AG08396 (cell line): ENCODE data around the gene ATG4B.

Source experiments
- DNase-seq: peaks from one replicate; pipeline ENCODE4 v3.0.0; 2012; ENCODE audit warnings: low spot score, mixed read lengths

ATG4B gene

GRCh38 chr2:241690202-241690717 lies 52.8 kb downstream of the ATG4B start:
- DNase-seq = no peak

DNA sequence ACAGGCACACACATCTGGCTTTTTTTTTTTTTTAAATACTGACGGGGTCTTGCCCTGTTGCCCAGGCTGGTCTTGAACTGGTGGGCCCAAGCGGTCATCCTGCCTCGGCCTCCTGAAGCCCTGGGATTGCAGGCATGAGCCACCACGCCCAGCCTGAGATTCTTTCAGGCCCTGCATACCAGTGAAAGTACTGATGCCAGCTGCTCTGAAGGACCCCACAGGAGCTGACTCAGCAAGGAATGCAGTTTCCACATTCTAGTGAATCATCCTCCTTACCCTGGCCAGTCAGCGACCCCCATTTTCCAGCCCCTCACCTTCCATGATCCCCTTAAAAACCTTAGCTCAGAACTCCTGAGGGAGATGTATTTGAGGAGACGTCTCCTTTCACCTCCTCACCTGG lies 55.0 kb downstream of the ATG4B start:
- peak; percentile 65 for DNase-seq

- no peak for DNase-seq
These were observed 58.2 kb downstream of the ATG4B start for GRCh38 chr2:241695651-241696050.

DNA sequence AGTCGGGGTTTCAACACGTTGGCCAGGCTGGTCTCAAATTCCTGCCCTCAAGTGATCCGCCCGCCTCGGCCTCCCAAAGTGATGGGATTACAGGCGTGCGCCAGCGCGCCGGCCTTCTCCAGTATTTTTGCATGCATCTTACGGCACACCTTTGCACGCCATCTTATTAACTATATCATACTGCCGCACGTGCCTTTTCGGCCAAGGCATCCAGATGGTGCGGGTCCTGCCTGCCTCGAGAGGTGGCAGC lies 63.6 kb downstream of the ATG4B start:
- DNase-seq = no peak

GRCh38 chr2:241701399-241702154 lies 64.1 kb downstream of the ATG4B start, which contains the start of gene ING5:
ING5 (plus strand) TSS chr2:241702039; CDS start chr2:241702066, 27 bp downstream.
- peak; percentile 96 for DNase-seq

- DNase-seq = peak; percentile 97
These were observed 64.9 kb downstream of the ATG4B start for GRCh38 chr2:241702155-241703031.

GRCh38 chr2:241703032-241703604 lies 65.6 kb downstream of the ATG4B start:
- DNase-seq = peak; percentile 51

DNA sequence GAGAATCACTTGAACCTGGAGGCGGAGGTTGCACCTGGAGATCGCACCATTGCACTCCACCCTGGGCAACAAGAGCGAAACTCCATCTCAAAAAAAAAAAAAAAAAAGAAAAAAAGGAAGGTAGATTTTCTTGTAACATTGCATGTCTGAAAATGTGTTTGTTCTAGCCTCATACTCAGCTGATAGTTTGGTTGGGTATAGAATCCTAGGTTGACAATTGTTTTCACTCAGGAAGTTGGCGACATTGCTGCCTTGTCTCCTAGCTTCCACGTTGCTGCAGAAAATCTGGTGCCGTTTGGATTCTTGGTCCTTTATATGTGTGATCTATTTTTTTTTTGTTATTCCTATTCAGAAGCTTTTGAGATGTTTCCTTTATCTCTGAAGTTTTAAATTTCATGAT lies 69.0 kb downstream of the ATG4B start:
- no peak for DNase-seq

DNA sequence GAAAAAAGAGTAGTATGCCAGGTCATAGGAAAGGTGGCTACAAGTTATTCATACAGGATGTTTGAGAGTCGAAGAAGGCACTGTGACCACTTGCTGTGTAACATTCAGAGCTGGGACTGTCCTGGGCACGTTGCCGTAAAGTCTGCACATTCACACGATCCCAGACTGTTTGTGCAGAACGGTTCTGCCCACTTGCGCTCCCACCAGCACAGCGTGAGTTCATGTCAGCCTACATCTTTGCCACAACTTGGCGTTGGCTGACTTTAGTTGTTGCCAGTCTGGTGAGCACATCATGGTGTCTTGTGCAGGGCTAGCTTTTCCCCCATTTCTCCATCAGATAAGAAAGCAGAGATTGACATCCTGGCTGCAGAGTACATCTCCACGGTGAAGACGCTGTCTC lies 71.4 kb downstream of the ATG4B start:
- no peak for DNase-seq

- no peak for DNase-seq
These were observed 81.6 kb downstream of the ATG4B start for GRCh38 chr2:241719093-241719492.

GRCh38 chr2:241720099-241720498 lies 82.6 kb downstream of the ATG4B start:
- peak; percentile 7 for DNase-seq

DNA sequence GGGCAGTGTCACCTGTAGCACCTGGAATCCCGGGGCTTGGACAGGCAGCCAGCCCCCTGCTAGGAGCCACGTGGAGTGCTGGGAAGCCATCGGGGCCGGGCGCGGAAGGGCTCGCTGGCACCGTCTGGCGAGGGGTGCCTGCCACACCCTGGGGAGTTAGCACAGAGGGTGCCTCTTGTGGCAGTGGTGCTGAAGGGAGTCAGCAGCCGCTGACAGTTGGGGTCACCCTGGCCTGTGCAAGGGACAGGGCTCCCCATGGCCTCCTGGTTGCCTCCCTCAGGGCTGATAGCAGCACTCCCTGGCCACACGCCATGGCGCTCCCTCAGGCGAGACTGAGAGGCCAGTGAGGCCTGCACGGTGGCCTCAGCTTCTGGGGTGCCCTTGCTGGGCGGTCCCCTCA lies 83.1 kb downstream of the ATG4B start:
- no peak for DNase-seq

DNA sequence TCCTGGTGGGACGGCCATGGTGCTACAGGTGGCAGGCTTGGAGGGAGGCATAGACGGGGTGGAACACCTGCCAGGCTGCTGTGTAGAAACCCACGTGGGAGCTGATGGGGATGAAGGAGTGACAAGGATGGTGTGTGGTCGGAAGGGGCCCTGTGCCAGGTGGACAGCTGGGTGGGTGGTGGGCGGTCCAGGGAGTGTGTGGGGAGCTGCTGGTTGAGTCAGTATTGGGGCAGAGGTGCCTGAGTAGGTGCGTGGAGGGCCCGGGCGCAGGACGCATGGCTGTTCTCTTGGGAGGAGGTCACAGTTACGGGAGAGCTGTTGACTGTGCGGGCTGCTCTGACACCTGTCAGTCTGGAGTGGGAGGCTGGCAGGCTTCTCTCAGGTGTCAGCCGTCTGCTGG lies 84.4 kb downstream of the ATG4B start:
- no peak for DNase-seq

- DNase-seq = no peak
These were observed 85.5 kb downstream of the ATG4B start for GRCh38 chr2:241722896-241723454.
